GM08714 (cell line): ENCODE results near the gene DYNLL2.
A peak's percentile ranks its signal among the peaks of the same experiment; 100 is the strongest.
"Not testable (repeated sequence)": the region's sequence is repeated elsewhere in the genome, so short reads cannot be mapped to it uniquely, and the experiment has no call there.

Experiments
- H3K4me3 ChIP-seq: fragments of 200-500 bp; sonication (Bioruptor generic); 2 replicates; pipeline ENCODE4 v1.5.1; 2014; ENCODE audit warnings: mild to moderate bottlenecking, low read length, inconsistent platforms
- ZNF274 ChIP-seq: IDR thresholded peaks from 2 replicates; pipeline ENCODE4 v1.6.1; 2012; ENCODE audit warnings: mild to moderate bottlenecking, low read depth, low read length

The DYNLL2 gene

GRCh38 chr17:58084317-58084981, 1.2 kb downstream of the DYNLL2 start:
- no peak for TF ChIP-seq ZNF274
- peak overlapping the region; percentile 92 for H3K4me3 ChIP-seq

DNA sequence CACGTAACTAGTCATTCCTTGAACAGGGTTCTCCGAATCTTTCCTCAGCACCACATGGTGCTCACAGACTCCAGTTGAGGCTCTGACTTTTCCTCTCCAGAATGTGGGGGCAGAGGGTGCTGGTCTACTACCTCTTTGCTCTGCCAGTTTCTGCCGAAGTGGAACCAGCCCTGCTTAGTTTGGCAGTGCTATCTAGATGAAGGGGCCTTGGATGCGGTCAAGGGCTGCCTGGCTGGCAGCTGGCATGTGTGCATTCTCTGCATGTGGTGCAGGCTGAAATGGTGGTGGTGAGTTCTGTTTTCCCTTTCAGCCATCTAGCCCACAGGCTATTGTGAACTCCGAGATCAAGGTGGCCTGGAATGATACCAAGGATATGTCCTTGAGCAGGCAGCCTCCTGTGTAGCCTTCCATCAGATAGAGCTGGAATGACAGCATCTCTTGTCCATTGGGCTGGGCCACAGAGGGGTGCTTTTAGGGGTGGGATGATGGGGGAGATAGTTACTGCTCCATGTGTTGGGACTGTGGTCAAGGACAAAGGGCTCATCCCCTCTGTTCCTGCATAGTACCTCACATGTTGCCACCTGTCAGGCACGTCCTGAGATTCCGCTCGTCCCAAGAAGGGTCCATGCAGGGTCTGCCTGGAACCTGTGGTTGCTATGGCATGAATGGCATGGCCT, 2.0 kb downstream of the DYNLL2 start:
- no peak for TF ChIP-seq ZNF274
- peak overlapping the region; percentile 92 for H3K4me3 ChIP-seq

GRCh38 chr17:58086953-58087352, 3.7 kb downstream of the DYNLL2 start:
- no peak overlapping the region for H3K4me3 ChIP-seq
- TF ChIP-seq ZNF274: no peak

GRCh38 chr17:58088624-58089023, 5.4 kb downstream of the DYNLL2 start:
- no peak overlapping the region for H3K4me3 ChIP-seq
- TF ChIP-seq ZNF274: no peak

DNA sequence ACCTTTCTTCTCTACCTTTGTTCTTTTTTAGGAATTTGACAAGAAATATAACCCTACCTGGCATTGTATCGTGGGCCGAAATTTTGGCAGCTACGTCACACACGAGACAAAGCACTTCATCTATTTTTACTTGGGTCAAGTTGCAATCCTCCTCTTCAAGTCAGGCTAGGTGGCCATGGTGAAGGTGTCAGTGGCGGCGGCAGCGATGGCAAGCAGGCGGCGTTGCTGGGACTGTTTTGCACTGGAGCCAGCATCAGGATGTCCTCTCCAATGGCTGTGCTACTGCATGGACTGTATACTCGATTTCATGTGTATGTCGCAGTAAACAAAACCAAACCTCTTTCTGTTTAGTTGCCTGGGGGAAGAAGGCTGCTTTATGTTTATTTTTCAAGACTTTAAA, 5.9 kb downstream of the DYNLL2 start:
- H3K4me3 ChIP-seq: no peak overlapping the region
- no peak for TF ChIP-seq ZNF274

DNA sequence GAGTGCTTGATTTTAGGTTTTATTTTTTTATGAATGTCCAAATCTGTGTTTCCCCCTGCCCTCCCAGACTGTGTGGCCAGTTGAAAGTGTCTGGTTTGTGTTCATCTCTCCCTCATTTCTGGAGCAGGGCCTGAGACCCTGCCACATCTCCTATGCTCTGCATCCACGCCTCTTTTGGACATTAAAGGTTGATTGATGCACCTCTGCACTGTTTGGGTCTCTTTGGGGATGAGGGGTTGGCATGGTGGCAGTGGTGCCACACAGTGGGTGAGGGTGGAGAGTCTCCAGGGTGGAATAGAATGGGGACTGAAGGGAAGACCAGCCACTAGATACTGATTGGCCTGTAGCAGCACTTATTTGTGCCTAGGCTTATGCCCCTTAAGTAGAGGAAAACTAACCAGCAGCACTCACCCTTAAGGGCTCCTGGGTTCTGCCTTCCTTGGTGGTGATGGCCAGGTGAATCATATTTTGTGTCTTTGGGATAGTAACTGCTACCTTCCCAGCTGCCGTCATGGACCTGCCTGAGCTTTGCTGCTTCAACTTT, 7.9 kb downstream of the DYNLL2 start:
- H3K4me3 ChIP-seq: no peak overlapping the region
- no peak for TF ChIP-seq ZNF274

- H3K4me3 ChIP-seq: no peak overlapping the region
- no peak for TF ChIP-seq ZNF274
Observed at GRCh38 chr17:58092101-58092796, 9.0 kb downstream of the DYNLL2 start.

GRCh38 chr17:58092797-58093385, 9.7 kb downstream of the DYNLL2 start:
- H3K4me3 ChIP-seq: no peak overlapping the region
- TF ChIP-seq ZNF274: no peak

GRCh38 chr17:58094118-58094517, 10.9 kb downstream of the DYNLL2 start:
- TF ChIP-seq ZNF274: no peak
- H3K4me3 ChIP-seq: no peak overlapping the region

- no peak for TF ChIP-seq ZNF274
- no peak overlapping the region for H3K4me3 ChIP-seq
Observed at GRCh38 chr17:58096892-58097291, 13.7 kb downstream of the DYNLL2 start.

DNA sequence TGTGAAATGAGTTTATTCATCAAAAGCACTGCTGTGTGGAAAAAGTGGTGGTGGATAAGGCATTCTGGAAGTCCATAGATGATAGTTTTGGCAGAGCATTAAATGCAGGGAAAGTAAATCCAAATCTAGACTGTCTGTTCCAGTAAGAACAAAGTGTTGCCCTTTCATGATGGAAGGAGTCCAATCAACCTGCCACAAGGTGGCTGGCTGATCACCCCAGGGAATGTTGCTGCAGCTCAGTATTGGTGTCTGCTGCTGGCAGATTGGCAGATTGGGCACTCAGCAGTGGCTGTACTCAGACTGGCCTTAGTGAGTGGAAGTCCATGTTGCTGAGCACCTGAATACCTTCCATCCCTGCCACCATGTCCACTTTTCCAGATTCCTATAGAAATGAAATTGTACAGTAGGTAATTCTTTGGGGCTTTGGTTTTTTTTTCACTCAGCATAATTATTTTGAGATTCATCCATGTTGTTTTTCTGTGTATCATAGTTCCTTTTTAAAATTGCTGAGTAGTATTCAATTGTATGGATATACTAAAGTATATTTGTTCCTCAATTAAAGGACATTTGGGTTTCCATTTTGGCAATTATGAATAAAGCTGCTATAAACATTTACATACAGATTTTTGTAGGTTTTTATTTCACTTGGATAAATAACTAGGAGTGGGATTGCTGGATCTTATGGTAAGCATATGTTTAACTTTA, 14.3 kb downstream of the DYNLL2 start:
- no peak for TF ChIP-seq ZNF274
- no peak overlapping the region for H3K4me3 ChIP-seq

GRCh38 chr17:58100506-58100905, 17.3 kb downstream of the DYNLL2 start:
- TF ChIP-seq ZNF274: no peak
- no peak overlapping the region for H3K4me3 ChIP-seq

DNA sequence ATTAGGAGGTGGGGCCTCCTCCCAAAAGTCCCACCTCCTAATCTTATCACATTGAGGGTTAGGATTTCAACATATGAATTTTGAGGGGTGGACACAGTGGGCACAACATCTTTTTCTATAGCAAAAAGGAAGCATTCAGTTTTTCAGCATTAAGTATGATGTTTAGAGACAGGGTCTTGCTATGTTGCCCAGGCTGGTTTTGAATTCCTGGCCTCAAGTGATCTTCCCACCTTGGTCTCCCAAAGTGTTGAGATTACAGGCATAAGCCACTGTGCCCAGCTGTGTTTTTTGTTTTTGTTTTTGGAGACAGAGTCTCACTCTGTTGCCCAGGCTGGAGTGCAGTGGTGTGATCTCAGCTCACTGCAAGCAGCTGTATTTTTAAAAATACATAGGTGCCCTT, 18.7 kb downstream of the DYNLL2 start:
- H3K4me3 ChIP-seq: not testable (repeated sequence)

GRCh38 chr17:58105093-58105492, 21.9 kb downstream of the DYNLL2 start:
- TF ChIP-seq ZNF274: no peak
- no peak overlapping the region for H3K4me3 ChIP-seq

DNA sequence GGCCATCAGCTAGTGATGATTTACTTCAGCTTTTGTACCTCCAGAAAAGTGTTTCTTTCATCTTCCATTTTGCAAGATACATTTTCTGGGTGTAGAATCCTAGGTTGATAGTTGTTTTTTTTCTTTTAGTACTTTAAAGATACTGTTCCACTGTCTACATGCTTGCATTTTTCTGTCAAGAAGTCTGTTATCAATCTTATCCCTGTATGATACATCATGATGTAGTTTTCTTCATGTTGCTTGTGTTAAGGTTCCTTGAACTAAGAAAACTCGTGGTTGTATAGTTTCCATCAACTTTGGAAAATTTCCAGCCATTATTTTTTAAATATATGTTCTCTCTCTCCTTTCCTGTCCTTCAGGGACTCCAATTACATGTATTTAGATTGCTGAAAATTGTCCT, 24.1 kb downstream of the DYNLL2 start:
- no peak for TF ChIP-seq ZNF274
- H3K4me3 ChIP-seq: no peak overlapping the region
